ENCODE data around the gene CSDE1. TPM values are rescaled to one million over a fixed set of nuclear protein-coding genes. Genes with fewer than 3 reads are reported as not detected.
"Not testable (repeated sequence)": the region's sequence is repeated elsewhere in the genome, so short reads cannot be mapped to it uniquely, and the experiment has no call there.

The CSDE1 gene
- total RNA-seq, 4 donors from 2014 or later: 2,331 to 4,024 (median 3,697) TPM

- Histone ChIP-seq H3K27me3 (peaks cover 0 to 4% (median 0%) of the 10 kb centered on the region in 3 donors), H3K4me1 (peaks cover 21 to 23% of the 10 kb centered on the region in 2 donors), H3K36me3 (peaks cover 0 to 6% of the 10 kb centered on the region in 2 donors), H3K4me3 (no peak overlapping the region), H3K9me3 (no peaks in the 10 kb centered on the region), H3K27ac (no peak overlapping the region)
- ATAC-seq (no peak), DNase-seq (no peak)
- intact Hi-C loops (cut with DNase I; ENCODE audit: low total_unique reads): loop anchor here (5.0 to 10.0 kb wide), 2 partner anchors 435 to 1708 kb away; partner anchors contain the start of gene LRIG2
- TF ChIP-seq POLR2A (IDR thresholded peaks at IDR 0.05) (no peak), CTCF (IDR thresholded peaks at IDR 0.05 in 4 of 5, conservative IDR thresholded peaks at IDR 0.05 in 1 of 5) (no peak)
- in situ Hi-C loops (cut with MboI; ENCODE audit: low sequenced_read_pairs in 4 of 4): no loop called here
These were observed 24.7 kb upstream of the CSDE1 start for GRCh38 chr1:114782476-114782875.

- DNase-seq (peak; percentile 89 to 97), ATAC-seq (peak; percentile 98 to 99)
- TF ChIP-seq CTCF (IDR thresholded peaks at IDR 0.05 in 4 of 5, conservative IDR thresholded peaks at IDR 0.05 in 1 of 5): peak in 3 of 5 experiments; percentile 12 to 29 (median 20)
- TF ChIP-seq POLR2A (IDR thresholded peaks at IDR 0.05): peak; percentile 90 to 93
- Histone ChIP-seq H3K27ac (peak within 1 kb of the TSS; percentile 92 to 97 (median 94)), H3K9me3 (no peaks in the 10 kb centered on the region), H3K4me3 (peak within 1 kb of the TSS; percentile 72 to 89 (median 86)), H3K36me3 (peaks cover 0 to 16% of the 10 kb centered on the region in 2 donors), H3K4me1 (peaks cover 21 to 25% of the 10 kb centered on the region in 2 donors), H3K27me3 (no peaks in the 10 kb centered on the region)
- intact Hi-C loops (cut with DNase I; ENCODE audit: low total_unique reads) (loop anchor here (5.0 to 10.0 kb wide), 2 partner anchors 433 to 1706 kb away; partner anchors contain the start of gene LRIG2), in situ Hi-C loops (cut with MboI; ENCODE audit: low sequenced_read_pairs in 4 of 4) (no loop called here)
These were observed 22.8 kb upstream of the CSDE1 start, which contains the start of gene SIKE1 for GRCh38 chr1:114780344-114781226. SIKE1 (minus strand) TSS chr1:114780685; CDS start chr1:114780607, 78 bp downstream.

GRCh38 chr1:114779722-114780121 is 21.9 kb upstream of the CSDE1 start:
- H3K4me1 ChIP-seq: peaks cover 21 to 25% of the 10 kb centered on the region in 2 donors
- H3K27ac ChIP-seq: peak overlapping the region; percentile 92 to 97 (median 94)
- H3K9me3 ChIP-seq: no peaks in the 10 kb centered on the region
- no peak for DNase-seq
- H3K27me3 ChIP-seq: no peaks in the 10 kb centered on the region
- peaks cover 0 to 25% of the 10 kb centered on the region in 2 donors for H3K36me3 ChIP-seq
- peak overlapping the region; percentile 72 to 89 (median 86) for H3K4me3 ChIP-seq
- peak in 1 of 2 donors; percentile 55 for ATAC-seq
- in situ Hi-C loops (cut with MboI; ENCODE audit: low sequenced_read_pairs in 4 of 4) (no loop called here), intact Hi-C loops (cut with DNase I; ENCODE audit: low total_unique reads) (loop anchor here (5.0 to 10.0 kb wide), 2 partner anchors 432 to 1705 kb away; partner anchors contain the start of gene LRIG2)
- TF ChIP-seq POLR2A (IDR thresholded peaks at IDR 0.05): no peak
- no peak for TF ChIP-seq CTCF (IDR thresholded peaks at IDR 0.05 in 4 of 5, conservative IDR thresholded peaks at IDR 0.05 in 1 of 5)

GRCh38 chr1:114776726-114777125 is 18.9 kb upstream of the CSDE1 start:
- H3K36me3 ChIP-seq: peaks cover 0 to 55% of the 10 kb centered on the region in 2 donors
- ATAC-seq; intact Hi-C loops (cut with DNase I; ENCODE audit: low total_unique reads); H3K4me3 ChIP-seq; DNase-seq; H3K27me3 ChIP-seq; in situ Hi-C loops (cut with MboI; ENCODE audit: low sequenced_read_pairs in 4 of 4); H3K9me3 ChIP-seq: not testable (repeated sequence)
- H3K27ac ChIP-seq: peak overlapping the region in 1 of 4 donors; percentile 92
- H3K4me1 ChIP-seq: peaks cover 21 to 25% of the 10 kb centered on the region in 2 donors

DNA sequence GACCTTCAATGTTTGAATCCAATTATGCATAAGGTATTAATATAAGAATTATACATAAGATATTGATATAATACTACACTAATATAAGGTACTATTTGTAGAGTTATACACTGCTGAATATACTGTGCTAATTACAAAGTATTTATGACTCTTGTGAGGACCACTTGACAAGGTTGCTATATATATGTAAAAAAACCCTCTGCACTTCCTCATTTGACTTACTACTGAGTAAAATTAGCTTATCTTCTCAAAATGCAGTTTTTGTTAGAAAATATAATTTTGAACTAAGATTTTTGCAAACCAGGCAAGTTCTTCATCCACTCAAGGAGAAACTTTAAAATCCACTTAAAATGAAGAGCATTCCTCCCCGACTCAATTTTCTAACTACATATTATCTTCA is 14.2 kb upstream of the CSDE1 start:
- Histone ChIP-seq H3K4me3 (no peak overlapping the region), H3K9me3 (no peaks in the 10 kb centered on the region), H3K27ac (no peak overlapping the region), H3K27me3 (no peaks in the 10 kb centered on the region), H3K36me3 (peaks cover 0 to 75% of the 10 kb centered on the region in 2 donors), H3K4me1 (no peaks in the 10 kb centered on the region)
- intact Hi-C loops (cut with DNase I; ENCODE audit: low total_unique reads): no loop called here
- TF ChIP-seq POLR2A (IDR thresholded peaks at IDR 0.05): no peak
- no peak for TF ChIP-seq CTCF (IDR thresholded peaks at IDR 0.05 in 4 of 5, conservative IDR thresholded peaks at IDR 0.05 in 1 of 5)
- DNase-seq: no peak
- in situ Hi-C loops (cut with MboI; ENCODE audit: low sequenced_read_pairs in 4 of 4): loop anchor here in 1 of 4 donors (25.0 kb wide), 1 partner anchor 185 kb away; the partner anchor contains the start of gene BCAS2
- no peak for ATAC-seq

Measured in gastrocnemius medialis (tissue), 4 donors.